GM12878 (cell line): ENCODE measurements around the gene CAV1. TPM values are rescaled to one million over a fixed set of nuclear protein-coding genes. Genes with fewer than 3 reads are reported as not detected.
A peak's percentile ranks its signal among the peaks of the same experiment; 100 is the strongest.

Source experiments
- ATAC-seq: fragments of 200-7000 bp; cut with Tn5 transposase; 3 replicates; pipeline ENCODE4 v1.9.1; 2020; ENCODE audit warnings: mild to moderate bottlenecking, moderate library complexity
- BruUV-seq: library from RNA; stranded (reverse); fragments of 400-500 nt; replicated peaks from 2 replicates; lab custom pipeline; 2021; lab: Mats Ljungman, UMichigan
- CTCF ChIA-PET: fragments of 300-600 bp; sonication (Branson Sonifier 250); formaldehyde crosslinking; extraction: SDS; loops from one replicate; lab custom pipeline; 2021; ENCODE audit warnings: inconsistent platforms; lab: Yijun Ruan, JAX
- POLR2A ChIA-PET: fragments of 350-600 bp; formaldehyde crosslinking; extraction: SDS; loops from one replicate; lab custom pipeline; 2021; ENCODE audit warnings: inconsistent platforms; lab: Charles Lee
- RAD21 ChIA-PET: fragments of 300-600 bp; sonication (Branson Sonifier 250); formaldehyde crosslinking; loops from one replicate; lab custom pipeline; 2023; ENCODE audit warnings: antibody characterized with exemption; ENCODE audit not compliant: unreplicated experiment; lab: Charles Lee
- SMC1A ChIA-PET: fragments of 300-600 bp; sonication (Branson Sonifier 250); formaldehyde crosslinking; loops from one replicate; lab custom pipeline; 2023; ENCODE audit not compliant: unreplicated experiment, uncharacterized antibody; lab: Charles Lee
- DNase-seq: peaks from one replicate; pipeline ENCODE4 v3.0.0-alpha.2; 2011; ENCODE audit warnings: low read depth, low spot score
- FAIRE-seq: peaks from 3 replicates; lab custom pipeline; 2011; peaks lifted over from hg19 to GRCh38; lab: Jason Lieb, UNC
- H2AFZ ChIP-seq: 2 replicates; pipeline ENCODE4 v1.6.0; 2011; ENCODE audit warnings: low read depth, low read length, control low read depth; ENCODE audit not compliant: control insufficient read depth
- H3K27ac ChIP-seq: 2 replicates; pipeline ENCODE4 v1.5.1; 2011; ENCODE audit warnings: control low read depth; ENCODE audit not compliant: control insufficient read depth, insufficient read depth
- H3K27me3 ChIP-seq, 2 experiments: replicated peaks in 1 of 2; 2 replicates each; pipeline versions ENCODE4 v1.6.0 to v1.6.1; 2011; ENCODE audit warnings: low read length in 1 of 2; ENCODE audit not compliant: control insufficient read depth in 2 of 2, insufficient read depth in 2 of 2
- H3K36me3 ChIP-seq, 2 experiments: 2 replicates each; pipeline ENCODE4 v1.5.1; 2011; ENCODE audit warnings: low read length in 1 of 2; ENCODE audit not compliant: control insufficient read depth in 2 of 2, insufficient read depth in 2 of 2
- H3K4me1 ChIP-seq: 2 replicates; pipeline ENCODE4 v1.6.1; 2011; ENCODE audit warnings: mild to moderate bottlenecking, low read length, moderate library complexity, mixed read lengths; ENCODE audit not compliant: control insufficient read depth, insufficient read depth
- H3K4me2 ChIP-seq: 2 replicates; pipeline ENCODE4 v1.6.0; 2011; ENCODE audit warnings: control low read depth; ENCODE audit not compliant: control insufficient read depth, insufficient read depth
- H3K4me3 ChIP-seq: fragments of 200-600 bp; sonication (generic); 2 replicates; pipeline ENCODE4 v1.5.1; 2016
- H3K79me2 ChIP-seq: 2 replicates; pipeline ENCODE4 v1.6.0; 2011; ENCODE audit warnings: low read length; ENCODE audit not compliant: control insufficient read depth, insufficient read depth
- H3K9ac ChIP-seq: 2 replicates; pipeline ENCODE4 v1.8.0; 2011; ENCODE audit warnings: low read length, control low read depth, mixed read lengths; ENCODE audit not compliant: control insufficient read depth, insufficient read depth
- H3K9me3 ChIP-seq: replicated peaks from 3 replicates; pipeline ENCODE4 v1.5.1; 2011; ENCODE audit warnings: mild to moderate bottlenecking, low read length; ENCODE audit not compliant: control insufficient read depth, insufficient read depth
- H4K20me1 ChIP-seq: 2 replicates; pipeline ENCODE4 v1.6.0; 2011; ENCODE audit not compliant: control insufficient read depth, insufficient read depth
- EGR1 ChIP-seq, 2 experiments: IDR thresholded peaks; 1 replicate in 1 of 2; 2 replicates in 1 of 2; pipeline ENCODE4 v1.6.1; 2011 to 2012; ENCODE audit warnings: low read depth in 2 of 2, low read length in 2 of 2, borderline replicate concordance in 1 of 2, mild to moderate bottlenecking in 1 of 2, moderate library complexity in 1 of 2
- MYC ChIP-seq: IDR thresholded peaks from 2 replicates; pipeline ENCODE4 v1.6.1; 2011; ENCODE audit warnings: mild to moderate bottlenecking, low read length, moderate library complexity, inconsistent platforms; ENCODE audit not compliant: insufficient read depth, insufficient replicate concordance, insufficient read length, severe bottlenecking
- REST ChIP-seq: IDR thresholded peaks from 2 replicates; pipeline ENCODE4 v1.6.1; 2012; ENCODE audit warnings: mild to moderate bottlenecking, low read depth, low read length
- RUNX3 ChIP-seq: IDR thresholded peaks from 2 replicates; pipeline ENCODE4 v1.6.1; 2012; ENCODE audit warnings: low read length, inconsistent platforms
- WGBS: methylation state at CpG from one replicate; pipeline ENCODE4 v1.1.6; 2016; ENCODE audit warnings: low lambda C conversion rate; ENCODE audit not compliant: insufficient replicate concordance, insufficient coverage; ENCODE audit errors: missing lambda C conversion rate; 5-methylcytosine and 5-hydroxymethylcytosine counted together
- in situ Hi-C: fragments of 300-500 bp; cut with MboI; formaldehyde crosslinking; loops from 9 replicates; pipeline ENCODE4 v1.14.3; 2018; ENCODE audit warnings: mixed read lengths
- intact Hi-C: fragments of 100-400 bp; cut with micrococcal nuclease; formaldehyde crosslinking; loops from one replicate; pipeline ENCODE4 v1.14.2; 2022; ENCODE audit not compliant: unreplicated experiment
- polyA plus RNA-seq, 11 experiments: library from polyadenylated mRNA; depleted of rRNA in 4 of 11; unstranded in 6 of 11; stranded (reverse) in 5 of 11; fragments of >200 nt; fragmentation: Nextera tagmentation in 4 of 11; fragmentation: Illumina TruSeq in 1 of 11; extraction: Ambion mirVana in 4 of 11; extraction: Trizol in 1 of 11; gene quantifications; 1 replicate in 1 of 11; 2 replicates in 10 of 11; pipeline versions ENCODE4 v1.2.1 to v1.2.3, GENCODE V29; 2011 to 2016; ENCODE audit warnings: inconsistent platforms in 2 of 11, missing spikeins in 2 of 11, low read depth in 1 of 11
- total RNA-seq, 4 experiments: library from RNA; depleted of rRNA in 3 of 4; stranded (reverse); fragments of >200 nt in 3 of 4; fragmentation: Illumina TruSeq in 1 of 4; extraction: Trizol in 1 of 4; gene quantifications; 2 replicates each; pipeline versions ENCODE4 v1.2.1 to v1.2.3, GENCODE V29; 2013 to 2021

Gene CAV1
- total and polyA plus RNA-seq, 10 of the 15 experiments (the other 5 are each of a cell fraction or from before 2014, with no cell fraction given): 0.45 to 26.5 (median 2.0) TPM

DNA sequence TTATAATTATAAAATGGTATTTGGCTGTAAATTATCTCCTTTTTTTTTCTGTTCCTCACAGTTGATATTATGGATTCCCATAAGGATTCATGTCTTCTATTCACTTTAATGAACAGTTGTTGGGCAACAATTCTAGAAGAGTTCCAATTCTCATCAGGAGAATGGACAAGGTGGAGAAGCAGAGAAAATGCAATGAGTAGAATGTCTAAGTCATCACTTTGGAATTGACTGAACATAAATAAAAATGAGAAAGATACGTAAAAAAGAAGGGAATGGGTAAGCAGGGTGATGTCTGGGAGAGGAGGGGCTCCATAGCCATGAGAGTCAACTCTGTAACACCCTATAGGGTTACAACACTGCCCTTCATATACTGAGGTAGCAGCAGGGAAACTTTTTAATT is 27.1 kb upstream of the CAV1 start (continued):
- no peak for TF ChIP-seq REST
- TF ChIP-seq, all 136 proteins: peak for 0

DNA sequence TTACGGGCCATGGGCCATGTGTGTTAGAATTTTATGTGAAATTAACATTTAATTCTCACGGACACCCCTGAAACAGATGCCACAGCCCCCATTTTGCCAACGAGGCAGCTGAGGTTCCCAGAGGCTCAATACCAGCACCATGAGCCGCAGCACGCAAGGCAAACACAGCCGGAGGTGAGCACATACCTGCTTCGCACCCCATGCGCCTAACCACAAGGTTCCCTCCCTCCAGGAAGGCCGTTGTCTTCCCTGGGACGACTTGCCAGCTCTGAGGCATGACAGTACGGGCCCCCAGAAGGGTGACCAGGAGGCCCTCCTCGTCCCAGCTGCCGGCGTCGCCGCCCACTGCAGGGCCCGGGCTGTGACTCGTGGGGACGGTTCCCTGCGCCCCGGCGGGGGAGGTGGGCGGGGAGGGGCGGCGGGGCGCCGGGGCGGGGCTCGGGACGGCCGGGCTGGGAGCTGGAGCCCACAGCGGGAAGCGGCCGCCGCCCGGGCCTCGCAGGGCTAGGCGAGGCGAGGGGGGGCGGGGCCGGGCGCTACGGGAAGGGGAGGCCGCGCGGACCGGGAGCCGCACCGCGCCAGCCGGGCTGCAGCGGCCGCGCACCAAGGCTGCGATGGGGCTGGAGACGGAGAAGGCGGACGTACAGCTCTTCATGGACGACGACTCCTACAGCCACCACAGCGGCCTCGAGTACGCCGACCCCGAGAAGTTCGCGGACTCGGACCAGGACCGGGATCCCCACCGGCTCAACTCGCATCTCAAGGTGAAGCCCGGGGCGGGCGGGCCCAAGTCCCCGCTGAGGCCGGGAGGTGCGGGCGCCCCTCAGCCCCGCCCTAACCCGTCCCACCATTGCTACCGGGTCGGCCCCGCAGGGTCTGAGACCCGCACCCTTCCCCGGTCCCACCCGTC is 25.4 kb upstream of the CAV1 start, which contains the start of gene CAV2:
Gene CAV2 (plus strand): TSS at position 571 of the 910 bp plus-strand sequence. CDS start 44 bp downstream, at position 615.
- no peak for DNase-seq
- ATAC-seq: peak; percentile 60
- Histone ChIP-seq H2AFZ (peak within 1 kb of the TSS; percentile 67), H3K27me3 (peaks cover 0 to 2% of the 10 kb centered on the region in 2 experiments; a peak in 1 of 4 replicates), H3K9ac (no peak within 1 kb of the TSS; the same call in 1 of the 2 replicates), H3K36me3 (no peaks in the 10 kb centered on the region), H3K9me3 (no peaks in the 10 kb centered on the region), H3K4me2 (peak within 1 kb of the TSS; percentile 87), H3K4me1 (peaks cover 12% of the 10 kb centered on the region), H4K20me1 (no peaks in the 10 kb centered on the region), H3K27ac (no peak within 1 kb of the TSS), H3K79me2 (no peaks in the 10 kb centered on the region), H3K4me3 (peak within 1 kb of the TSS; percentile 68)
- FAIRE-seq: no peak
- BruUV-seq: no TSS peak
- ChIA-PET RAD21 (no interaction called here), POLR2A (no interaction called here), CTCF (interaction anchor here (0.5 kb wide), 1 partner anchor 241 kb away, joined by 4 read pairs; no protein-coding TSS in a partner anchor), SMC1A (no interaction called here)
- 8% methylated on average over 37 of the region's 86 CpGs for WGBS
- in situ Hi-C loops (no loop called here), intact Hi-C loops (no loop called here)
- TF ChIP-seq EGR1 (IDR thresholded peaks at IDR 0.05; ENCODE audit: borderline replicate concordance in 1 of 2, low read depth in 2 of 2, low read length in 2 of 2) (0 out of 3 replicates have a peak, but pooled peaks of 1 of the 2 experiments have one; percentile 17), MYC (no peak), RUNX3 (peak; percentile 18; the same call in 1 of the 2 replicates)
